ENCODE data around the gene TTPAL.
"Not testable (repeated sequence)": the region's sequence is repeated elsewhere in the genome, so short reads cannot be mapped to it uniquely, and the experiment has no call there.

The TTPAL gene

GRCh38 chr20:44467289-44467883 is 8.3 kb upstream of the TTPAL start:
- in situ Hi-C loops (cut with MboI; ENCODE audit: low sequenced_read_pairs) = no loop called here

DNA sequence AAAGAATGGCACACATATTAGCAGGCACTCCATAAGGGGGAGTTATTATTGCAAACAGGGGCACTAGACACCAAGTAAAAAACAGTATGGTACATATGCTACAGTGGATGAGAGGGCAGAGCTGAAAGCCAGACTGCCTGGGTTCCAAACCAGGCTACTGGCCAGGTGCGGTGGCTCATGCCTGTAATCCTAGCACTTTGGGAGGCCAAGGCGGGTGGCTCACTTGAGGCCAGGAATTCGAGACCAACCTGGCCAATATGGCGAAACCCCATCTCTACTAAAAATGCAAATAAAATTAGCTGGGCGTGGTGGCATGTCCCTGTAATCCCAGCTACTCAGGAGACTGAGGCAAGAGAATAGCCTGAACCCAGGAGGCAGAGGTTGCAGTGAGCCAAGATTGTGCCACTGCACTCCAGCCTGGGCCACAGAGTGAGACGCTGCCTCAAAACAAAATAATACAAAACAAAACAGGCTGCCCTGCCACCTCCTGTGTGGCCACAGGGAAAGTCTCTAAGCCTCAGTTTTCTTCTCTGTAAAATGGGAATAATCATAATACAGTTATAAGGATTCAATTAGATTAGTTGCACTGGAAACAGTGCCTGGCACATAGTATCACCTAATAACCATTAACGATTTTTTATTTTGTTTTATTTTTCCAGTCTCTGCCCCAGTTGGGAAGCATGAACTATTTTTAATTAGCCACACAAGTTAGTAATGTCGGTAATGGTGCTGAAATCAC is 7.5 kb upstream of the TTPAL start:
- in situ Hi-C loops (cut with MboI; ENCODE audit: low sequenced_read_pairs) = no loop called here

DNA sequence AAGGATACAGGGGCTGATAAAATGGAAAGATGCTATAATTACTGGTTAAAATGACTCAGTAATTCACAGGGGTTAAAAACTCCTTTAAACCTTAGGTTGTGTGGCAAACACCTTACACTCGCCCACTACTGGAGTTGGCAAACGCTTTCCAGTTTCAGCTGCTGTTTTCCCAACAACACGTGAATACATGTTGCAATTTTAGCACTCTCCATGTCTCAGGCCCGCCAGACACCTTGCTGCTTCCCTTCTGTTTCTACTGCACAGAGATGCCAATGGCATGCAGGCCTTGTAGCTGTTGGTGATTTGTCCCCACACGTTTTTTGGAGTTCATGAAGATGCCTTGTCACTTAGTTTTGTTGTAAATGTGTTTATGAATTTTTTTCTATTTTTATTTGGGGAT is 5.3 kb upstream of the TTPAL start:
- in situ Hi-C loops (cut with MboI; ENCODE audit: low sequenced_read_pairs) = no loop called here

DNA sequence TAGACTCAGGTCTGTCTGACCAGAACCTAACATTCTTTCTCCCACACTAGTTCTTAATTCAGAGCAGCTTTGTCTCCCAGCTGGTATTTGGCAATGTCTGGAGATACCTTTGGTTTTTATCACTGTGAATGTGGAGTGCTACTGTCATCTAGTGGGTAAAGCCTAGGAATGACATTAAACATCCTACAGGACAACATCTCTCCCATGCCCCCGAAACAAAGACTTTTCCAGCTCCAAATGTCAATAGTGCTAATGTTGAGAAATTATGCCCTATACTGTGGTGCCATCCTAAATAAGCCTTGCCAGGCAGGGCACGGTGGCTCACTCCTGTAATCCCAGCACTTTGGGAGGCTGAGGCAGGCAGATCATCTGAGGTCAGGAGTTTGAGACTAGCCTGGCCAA is 4.2 kb upstream of the TTPAL start:
- in situ Hi-C loops (cut with MboI; ENCODE audit: low sequenced_read_pairs) = no loop called here

DNA sequence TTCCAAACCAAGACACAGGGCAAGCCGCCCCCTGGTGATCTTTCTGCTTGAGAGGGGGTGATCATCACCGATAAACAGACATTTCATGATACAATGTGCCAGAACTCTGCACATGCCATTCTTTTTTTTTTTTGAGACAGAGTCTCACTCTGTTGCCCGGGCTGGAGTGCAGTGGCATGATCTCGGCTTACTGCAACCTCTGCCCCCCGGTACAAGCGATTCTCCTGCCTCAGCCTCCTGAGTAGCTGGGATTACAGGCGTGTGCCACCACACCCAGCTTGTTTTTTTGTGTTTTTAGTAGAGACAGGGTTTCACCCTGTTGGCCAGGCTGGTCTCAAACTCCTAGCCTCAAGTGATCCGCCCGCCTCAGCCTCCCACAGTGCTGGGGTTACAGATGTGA is 3.4 kb upstream of the TTPAL start:
- in situ Hi-C loops (cut with MboI; ENCODE audit: low sequenced_read_pairs) = not testable (repeated sequence)

- in situ Hi-C loops (cut with MboI; ENCODE audit: low sequenced_read_pairs) = no loop called here
Observed at GRCh38 chr20:44475372-44475693, 341 bp upstream of the TTPAL start.

DNA sequence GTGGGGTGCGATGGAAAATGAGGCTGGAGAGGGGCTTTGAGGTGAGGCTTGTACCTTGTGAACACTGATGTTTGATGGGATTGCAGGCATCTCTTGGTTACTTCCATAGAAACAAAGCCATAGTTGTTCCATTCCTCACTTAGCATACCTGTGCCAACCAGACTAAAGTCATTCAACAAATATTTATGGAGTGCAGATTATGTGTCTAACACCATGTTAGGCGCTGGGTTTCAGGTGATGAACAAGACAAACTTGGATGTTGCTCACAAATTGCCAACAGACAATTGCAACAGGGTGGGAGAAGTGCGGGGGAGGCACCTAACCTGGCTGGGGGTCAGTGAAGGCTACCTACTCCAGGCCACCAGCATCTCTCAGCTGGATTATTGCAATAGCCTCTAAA is 1.5 kb downstream of the TTPAL start:
- in situ Hi-C loops (cut with MboI; ENCODE audit: low sequenced_read_pairs) = no loop called here

DNA sequence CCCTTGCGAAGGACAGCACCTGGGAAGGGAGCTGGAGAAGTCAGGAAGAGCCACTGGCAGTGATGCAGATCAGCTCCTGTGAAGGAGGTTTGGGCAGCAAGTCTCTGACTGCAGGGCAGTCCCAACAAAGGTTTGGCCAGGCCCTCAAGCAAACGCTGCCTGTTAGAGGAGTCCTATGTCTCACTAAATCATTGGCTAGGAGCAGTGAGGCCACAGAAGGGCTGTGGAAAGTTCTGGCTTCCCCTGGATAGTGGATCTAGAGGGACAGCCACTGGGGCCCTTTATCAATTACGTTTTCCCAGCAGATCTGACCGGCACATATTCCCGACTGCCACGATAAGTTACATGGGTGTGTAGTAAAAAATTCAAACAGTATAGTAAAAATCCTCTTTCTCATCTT is 2.5 kb downstream of the TTPAL start:
- in situ Hi-C loops (cut with MboI; ENCODE audit: low sequenced_read_pairs) = no loop called here

GRCh38 chr20:44479643-44480042 is 4.0 kb downstream of the TTPAL start:
- in situ Hi-C loops (cut with MboI; ENCODE audit: low sequenced_read_pairs) = no loop called here

- in situ Hi-C loops (cut with MboI; ENCODE audit: low sequenced_read_pairs) = no loop called here
Observed at GRCh38 chr20:44480097-44480496, 4.4 kb downstream of the TTPAL start.

GRCh38 chr20:44481719-44482416 is 6.2 kb downstream of the TTPAL start:
- in situ Hi-C loops (cut with MboI; ENCODE audit: low sequenced_read_pairs) = no loop called here

- in situ Hi-C loops (cut with MboI; ENCODE audit: low sequenced_read_pairs) = no loop called here
Observed at GRCh38 chr20:44483112-44483511, 7.4 kb downstream of the TTPAL start.

DNA sequence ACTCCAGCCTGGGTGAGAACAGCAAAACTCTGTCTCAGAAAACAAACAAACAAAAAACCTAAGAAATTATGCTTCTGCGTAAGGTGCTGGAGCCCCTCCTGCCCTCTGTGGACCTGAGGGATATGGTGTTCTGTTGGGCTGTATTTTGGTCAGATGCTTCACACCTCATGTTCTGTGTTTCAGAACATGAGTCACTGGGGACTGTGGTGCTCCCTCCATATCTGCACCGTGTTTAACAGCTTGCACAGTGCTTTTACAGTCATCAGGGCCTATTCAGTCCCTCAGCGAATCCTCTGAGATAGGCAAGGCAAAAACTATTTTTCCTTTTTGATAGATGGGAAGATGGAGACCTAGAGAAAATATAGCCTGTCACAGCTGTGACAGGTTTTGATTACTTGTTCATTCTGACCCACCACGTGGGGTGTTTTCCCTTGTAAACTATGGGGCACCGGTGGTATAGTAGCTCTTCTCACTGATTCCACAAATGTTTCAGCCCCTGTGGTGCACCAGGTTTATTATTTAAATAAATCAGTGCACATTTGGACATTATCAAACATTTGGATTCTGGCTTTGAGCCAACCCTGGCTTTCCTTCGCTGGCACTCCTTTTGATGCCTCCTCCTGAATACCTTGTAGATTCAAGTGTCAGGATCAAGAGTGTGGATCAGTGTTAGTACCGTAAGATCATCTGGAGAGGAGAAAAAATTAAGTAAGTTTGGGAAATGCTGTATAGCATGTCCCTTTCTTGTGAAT is 9.6 kb downstream of the TTPAL start:
- in situ Hi-C loops (cut with MboI; ENCODE audit: low sequenced_read_pairs) = no loop called here

GRCh38 chr20:44485830-44486198 is 10.1 kb downstream of the TTPAL start:
- in situ Hi-C loops (cut with MboI; ENCODE audit: low sequenced_read_pairs) = no loop called here

GRCh38 chr20:44488551-44488950 is 12.9 kb downstream of the TTPAL start:
- in situ Hi-C loops (cut with MboI; ENCODE audit: low sequenced_read_pairs) = no loop called here

DNA sequence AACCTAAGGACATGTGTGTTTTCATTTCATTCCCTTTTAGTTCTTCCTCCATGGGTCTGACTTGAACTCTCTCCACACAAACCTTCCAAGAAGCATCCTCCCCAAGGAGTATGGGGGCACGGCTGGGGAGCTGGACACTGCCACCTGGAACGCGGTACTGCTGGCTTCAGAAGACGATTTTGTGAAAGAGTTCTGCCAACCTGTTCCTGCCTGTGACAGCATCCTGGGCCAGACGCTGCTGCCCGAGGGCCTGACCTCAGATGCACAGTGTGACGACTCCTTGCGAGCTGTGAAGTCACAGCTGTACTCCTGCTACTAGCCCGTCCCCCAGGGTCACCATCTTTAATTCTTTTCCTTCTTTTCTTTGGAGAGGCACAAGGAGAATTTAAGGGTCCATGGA is 13.5 kb downstream of the TTPAL start:
- in situ Hi-C loops (cut with MboI; ENCODE audit: low sequenced_read_pairs) = no loop called here

DNA sequence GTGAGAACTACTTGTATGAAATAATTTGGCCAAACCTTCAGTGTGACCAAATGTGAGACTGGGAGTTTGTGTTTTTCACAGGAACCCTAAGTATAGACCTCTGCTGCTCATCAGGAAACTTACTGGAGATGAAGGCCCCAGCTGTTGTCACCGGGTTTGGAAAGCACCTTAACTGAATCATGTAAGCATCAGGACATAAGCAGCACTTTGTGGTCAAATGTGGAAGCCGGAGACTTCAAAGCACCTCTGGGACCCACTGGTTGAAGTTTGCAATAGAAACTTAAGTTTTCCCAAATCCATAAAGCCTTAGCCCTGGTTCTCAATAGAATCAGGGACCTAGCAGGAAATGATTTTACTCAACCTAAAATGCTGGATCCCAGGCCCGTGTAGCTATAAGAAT is 14.3 kb downstream of the TTPAL start:
- in situ Hi-C loops (cut with MboI; ENCODE audit: low sequenced_read_pairs) = no loop called here

GRCh38 chr20:44491635-44492395 is 16.1 kb downstream of the TTPAL start:
- in situ Hi-C loops (cut with MboI; ENCODE audit: low sequenced_read_pairs) = no loop called here

DNA sequence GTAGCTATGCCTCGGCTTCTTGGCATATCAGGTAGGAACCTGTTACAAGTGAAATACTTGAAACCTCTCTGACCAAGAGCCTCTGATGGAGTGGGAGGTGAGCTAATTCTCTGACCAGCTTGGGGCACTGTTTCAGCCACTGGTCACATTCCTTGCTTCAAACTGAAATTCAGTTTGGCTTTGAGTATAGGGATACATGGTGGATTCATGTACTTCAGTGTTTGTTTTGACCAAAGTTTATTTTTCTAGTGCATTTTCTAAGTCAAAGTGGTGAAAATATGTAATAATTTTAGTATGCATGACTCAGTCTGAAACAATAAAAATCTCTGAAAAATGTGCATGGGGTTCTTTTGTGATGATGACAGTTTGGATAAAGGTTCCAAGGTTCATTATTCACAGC is 18.6 kb downstream of the TTPAL start:
- in situ Hi-C loops (cut with MboI; ENCODE audit: low sequenced_read_pairs) = no loop called here

GRCh38 chr20:44494681-44495080 is 19.0 kb downstream of the TTPAL start:
- in situ Hi-C loops (cut with MboI; ENCODE audit: low sequenced_read_pairs) = no loop called here

- in situ Hi-C loops (cut with MboI; ENCODE audit: low sequenced_read_pairs) = no loop called here
Observed at GRCh38 chr20:44495257-44495656, 19.6 kb downstream of the TTPAL start.
